Stimulated activated CD8-positive, alpha-beta memory T cell treated with anti-CD3 and anti-CD28 coated beads, Interleukin-12 subunit alpha, Interleukin-12 subunit beta, amount 100 ng/mL, for 24 hours (primary cell): ENCODE data around the gene NMT1.
"Not testable (repeated sequence)": the region's sequence is repeated elsewhere in the genome, so short reads cannot be mapped to it uniquely, and the experiment has no call there.

ENCODE experiments used
- DNase-seq: peaks from one replicate; pipeline ENCODE4 v3.0.0-alpha.2; 2020; ENCODE audit errors: extremely low read depth

NMT1 gene

GRCh38 chr17:45120558-45120957 is 59.4 kb downstream of the NMT1 start:
- DNase-seq = no peak

DNA sequence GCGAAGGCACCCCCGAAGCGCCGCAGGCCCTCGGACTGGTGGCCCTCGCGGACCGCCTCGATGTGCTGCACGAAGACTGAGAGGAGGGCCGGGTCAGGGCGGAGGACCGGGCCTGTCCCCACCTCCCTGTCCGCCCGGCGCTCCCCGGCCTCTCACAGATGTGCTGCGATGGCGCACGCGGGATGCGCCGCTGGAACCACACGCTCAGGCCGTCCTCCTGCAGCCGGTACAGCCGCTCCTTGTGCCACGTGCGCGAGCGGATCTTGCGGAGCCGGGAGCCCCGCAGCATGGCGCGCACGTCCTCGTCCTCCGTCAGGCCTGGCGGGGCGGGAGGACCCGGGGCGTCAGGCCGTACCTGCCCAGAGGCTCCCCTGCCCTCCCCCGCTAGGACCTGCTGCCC is 59.9 kb downstream of the NMT1 start:
- DNase-seq = no peak

DNA sequence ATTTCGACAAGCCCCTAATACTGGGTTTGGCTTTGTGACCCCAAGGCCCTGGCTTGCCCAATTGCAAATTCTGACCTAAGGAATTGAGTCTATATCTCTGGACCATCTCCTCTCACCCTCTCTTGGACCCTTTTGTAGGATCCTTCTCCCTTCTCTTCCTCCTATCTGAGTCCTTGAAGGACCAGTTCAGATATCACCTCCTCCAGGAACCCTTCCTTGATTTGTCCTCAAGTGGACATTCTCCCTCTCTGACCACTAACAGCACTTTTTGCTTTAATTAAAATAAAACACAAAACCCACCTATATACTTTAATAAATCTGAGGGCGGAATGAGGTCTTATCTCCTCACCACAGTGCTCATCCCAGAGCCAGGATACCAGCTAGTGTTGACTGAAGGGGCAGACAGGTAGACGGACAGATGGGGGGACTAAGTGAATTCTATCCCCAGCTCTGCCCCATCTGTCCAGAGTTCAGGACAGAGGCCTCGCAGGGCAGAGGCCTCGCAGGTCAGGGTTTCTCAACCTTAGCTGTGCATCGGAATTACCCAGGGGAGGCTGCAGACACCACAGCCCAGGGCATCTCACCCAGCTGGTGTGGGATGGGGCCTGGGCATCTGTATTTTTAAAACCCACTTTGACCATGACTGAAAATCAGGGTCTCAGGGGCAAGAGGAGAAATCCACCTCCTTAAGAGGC is 62.1 kb downstream of the NMT1 start:
- DNase-seq = no peak

- DNase-seq = no peak
Observed at GRCh38 chr17:45123930-45124796, 63.0 kb downstream of the NMT1 start.

GRCh38 chr17:45124797-45125122 is 63.6 kb downstream of the NMT1 start:
- not testable (repeated sequence) for DNase-seq

DNA sequence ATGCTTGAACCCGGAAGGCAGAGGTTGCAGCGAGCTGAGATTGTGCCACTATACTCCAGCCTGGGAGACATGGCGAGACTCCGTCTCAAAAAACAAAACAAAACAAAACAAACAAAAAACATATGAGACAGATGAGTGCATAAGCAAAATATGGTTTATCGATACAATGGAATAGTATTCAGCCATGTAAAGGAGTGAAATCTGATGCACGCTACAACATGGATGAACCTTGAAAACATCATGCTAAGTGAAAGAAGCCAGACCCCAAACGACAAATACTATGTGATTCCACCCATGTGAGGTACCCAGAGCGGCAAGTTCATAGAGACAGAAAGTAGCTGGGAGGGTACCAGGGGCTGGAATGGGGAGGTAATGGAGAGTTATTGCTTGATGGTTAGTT is 64.4 kb downstream of the NMT1 start:
- no peak for DNase-seq

- no peak for DNase-seq
Observed at GRCh38 chr17:45127207-45127547, 66.1 kb downstream of the NMT1 start.

- no peak for DNase-seq
Observed at GRCh38 chr17:45127548-45128300, 66.6 kb downstream of the NMT1 start.

DNA sequence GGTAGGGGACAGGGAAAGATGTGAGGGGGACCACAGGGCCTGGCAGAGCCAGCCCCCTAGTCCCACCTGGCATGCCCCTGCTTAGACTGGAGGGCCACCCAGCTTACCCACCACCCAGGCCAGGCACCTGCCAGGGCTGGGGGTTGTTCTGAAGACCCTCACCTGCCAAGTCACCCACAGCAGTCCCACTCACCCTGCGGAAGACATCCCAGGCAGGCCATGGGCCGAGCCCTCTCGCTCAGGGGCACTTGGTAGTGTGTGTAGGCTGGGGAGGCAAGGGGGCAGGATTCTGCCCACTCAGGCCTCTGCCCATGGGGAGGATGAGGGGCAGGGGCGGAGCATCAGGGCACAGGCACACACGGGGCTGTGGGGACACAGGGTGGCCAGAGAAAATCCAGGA is 67.2 kb downstream of the NMT1 start:
- DNase-seq = no peak

DNA sequence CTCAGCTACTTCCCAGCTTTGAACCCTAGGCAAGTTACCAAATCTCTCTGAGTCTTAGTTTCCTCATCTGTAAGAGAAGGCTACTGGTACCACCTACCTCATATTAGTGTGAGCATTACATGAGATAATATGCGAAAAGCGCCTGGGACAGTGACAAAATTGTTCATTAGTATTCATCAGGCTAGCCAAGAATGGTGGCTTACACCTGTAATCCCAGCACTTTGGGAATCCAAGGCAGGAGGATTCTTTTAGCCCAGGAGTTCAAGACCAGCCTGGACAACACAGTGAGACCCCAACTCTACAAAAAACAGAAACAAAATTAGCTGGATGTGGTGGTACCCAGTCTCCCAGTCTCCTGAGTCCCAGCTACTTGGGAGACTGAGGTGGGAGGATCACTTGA is 67.9 kb downstream of the NMT1 start:
- DNase-seq = no peak

- no peak for DNase-seq
Observed at GRCh38 chr17:45129426-45129939, 68.4 kb downstream of the NMT1 start.

DNA sequence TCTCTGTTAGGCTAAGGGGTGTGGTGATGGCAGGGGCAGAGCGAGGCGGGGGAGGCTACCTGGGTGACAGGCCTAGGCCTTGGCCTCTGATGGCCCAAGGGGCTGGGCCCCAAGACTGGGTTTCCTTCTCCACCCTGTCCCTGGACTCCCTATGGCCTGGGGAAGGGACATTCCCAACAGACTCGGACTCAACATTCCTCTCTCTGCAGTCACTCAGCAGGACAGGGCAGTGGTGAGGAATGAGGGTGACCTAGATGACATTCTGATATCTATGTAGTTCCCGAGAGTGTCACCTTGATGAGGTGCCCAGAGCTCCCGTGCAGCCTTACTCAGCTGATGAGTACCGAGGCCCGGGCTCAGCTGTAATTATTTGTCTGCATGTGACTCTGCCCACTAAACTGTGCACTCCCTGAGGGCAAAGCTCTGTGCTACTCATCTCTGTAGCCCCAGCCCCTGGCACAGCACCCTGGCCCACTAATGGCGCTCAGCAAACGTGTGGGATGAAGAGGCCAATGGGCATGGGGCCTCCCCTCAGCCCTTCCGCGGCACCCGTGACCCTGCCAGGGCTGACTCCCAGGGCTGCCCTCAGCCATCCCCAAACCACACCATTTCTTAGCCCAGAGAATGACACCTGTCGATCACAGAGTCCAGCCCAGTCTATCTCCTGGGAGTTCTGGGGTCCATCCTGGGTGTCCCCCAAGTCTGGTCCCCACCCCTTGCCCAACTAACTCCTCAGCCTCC is 69.0 kb downstream of the NMT1 start:
- no peak for DNase-seq

DNA sequence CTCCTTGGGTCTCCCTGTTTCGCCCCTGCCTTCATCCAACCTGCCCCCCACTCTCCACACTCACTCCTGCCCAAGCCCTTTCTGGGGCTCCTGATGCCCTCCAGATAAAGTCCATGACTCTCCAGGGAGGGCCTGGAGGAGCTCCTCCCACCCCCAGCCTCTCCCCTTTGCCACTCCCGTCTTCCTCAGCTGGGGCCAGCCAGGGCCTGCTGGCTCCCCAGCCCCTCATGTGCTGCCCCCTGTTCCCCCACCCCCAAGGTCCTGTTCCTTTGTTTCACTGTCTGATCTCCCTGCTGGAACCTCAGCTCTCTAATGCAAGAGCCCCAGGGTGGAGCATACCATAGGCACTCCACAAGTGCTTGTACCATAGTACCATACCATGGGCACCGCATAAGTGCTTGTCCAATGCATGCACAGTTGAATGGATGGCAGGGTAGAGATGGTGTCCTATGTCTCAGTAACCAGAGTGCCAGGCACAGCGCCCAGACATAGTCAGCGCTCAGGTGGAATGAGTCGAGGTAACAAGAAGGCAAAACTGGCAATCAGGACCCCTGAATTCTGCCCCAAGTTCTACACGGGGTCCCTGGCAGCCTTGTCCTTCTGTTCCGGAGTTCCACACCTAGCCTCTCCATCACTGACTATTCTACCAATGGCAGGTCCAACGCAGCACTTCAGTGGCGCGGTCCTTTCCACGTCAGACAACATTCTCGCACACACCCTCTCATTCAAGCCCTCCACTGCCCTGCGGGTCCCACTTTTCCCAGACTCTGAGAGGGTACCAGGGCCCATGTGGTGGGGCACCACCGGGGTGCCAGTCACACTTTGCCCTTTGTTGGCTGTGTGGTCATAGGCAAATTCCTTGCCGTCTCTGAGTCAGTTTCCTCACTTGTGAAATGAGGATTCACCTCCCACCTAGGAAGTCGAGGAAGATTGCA is 69.8 kb downstream of the NMT1 start:
- DNase-seq = no peak

GRCh38 chr17:45131616-45132319 is 70.7 kb downstream of the NMT1 start:
- DNase-seq = no peak

DNA sequence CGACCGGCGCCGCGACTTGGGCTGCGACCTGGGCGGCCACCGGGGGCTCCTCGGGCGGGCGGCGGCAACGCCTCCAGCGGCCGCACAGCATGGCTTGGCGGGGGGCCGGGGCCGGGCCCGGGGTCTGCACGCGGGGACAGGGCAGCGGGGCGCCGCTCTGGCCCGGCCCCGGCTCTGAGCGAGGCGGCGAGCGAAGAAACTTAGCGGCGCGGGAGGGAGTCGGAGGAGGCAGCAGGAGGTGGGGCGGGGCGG is 71.1 kb downstream of the NMT1 start, which contains the start of gene PLCD3:
Gene PLCD3 (minus strand): TSS at position 196 of the 252 bp plus-strand sequence. CDS start 105 bp downstream, at position 91.
- no peak for DNase-seq

- no peak for DNase-seq
Observed at GRCh38 chr17:45132572-45133463, 71.7 kb downstream of the NMT1 start.

DNA sequence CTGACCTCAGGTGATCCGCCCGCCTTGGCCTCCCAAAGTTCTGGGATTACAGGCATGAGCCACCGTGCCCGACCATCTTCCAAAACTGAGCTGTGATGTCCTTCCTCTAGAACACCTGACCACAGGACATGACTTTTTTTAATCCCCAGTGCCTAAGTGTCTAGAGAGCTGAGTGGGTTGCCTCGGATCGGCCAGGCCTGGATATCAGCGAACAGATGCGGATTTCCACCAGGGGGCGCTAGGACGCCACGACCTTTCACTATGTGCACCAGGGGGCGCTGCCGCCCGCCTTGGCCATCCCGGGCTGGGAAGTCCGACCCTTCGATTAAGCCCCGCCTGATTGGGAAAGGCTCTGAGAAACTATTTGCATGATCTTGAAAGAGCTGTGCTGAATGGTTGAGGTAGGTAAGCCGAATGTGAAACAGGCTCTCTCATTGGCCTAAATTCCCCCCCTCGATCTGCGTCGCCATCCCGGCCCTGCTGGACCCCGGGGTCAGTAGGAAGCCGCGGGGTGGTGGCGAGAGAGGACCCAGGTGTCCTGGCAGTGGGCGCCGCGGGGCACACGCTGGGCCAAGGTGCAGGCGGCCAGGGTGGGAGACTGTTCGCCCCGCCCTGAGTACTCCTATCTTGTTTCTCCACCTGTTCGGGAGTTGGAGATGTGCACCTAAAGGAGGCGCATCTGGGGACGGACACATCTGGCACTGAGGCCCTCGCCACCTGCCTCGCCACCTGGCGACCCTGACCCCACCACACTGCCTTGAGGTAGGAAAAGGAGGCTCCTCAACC is 74.3 kb downstream of the NMT1 start, which contains the start of gene ACBD4:
Gene ACBD4 (plus strand): TSS at position 496 of the 786 bp plus-strand sequence. CDS start 458 bp downstream, outside the sequence.
- peak; percentile 85 for DNase-seq
